ENCODE results near the gene STAT5B.

STAT5B gene

DNA sequence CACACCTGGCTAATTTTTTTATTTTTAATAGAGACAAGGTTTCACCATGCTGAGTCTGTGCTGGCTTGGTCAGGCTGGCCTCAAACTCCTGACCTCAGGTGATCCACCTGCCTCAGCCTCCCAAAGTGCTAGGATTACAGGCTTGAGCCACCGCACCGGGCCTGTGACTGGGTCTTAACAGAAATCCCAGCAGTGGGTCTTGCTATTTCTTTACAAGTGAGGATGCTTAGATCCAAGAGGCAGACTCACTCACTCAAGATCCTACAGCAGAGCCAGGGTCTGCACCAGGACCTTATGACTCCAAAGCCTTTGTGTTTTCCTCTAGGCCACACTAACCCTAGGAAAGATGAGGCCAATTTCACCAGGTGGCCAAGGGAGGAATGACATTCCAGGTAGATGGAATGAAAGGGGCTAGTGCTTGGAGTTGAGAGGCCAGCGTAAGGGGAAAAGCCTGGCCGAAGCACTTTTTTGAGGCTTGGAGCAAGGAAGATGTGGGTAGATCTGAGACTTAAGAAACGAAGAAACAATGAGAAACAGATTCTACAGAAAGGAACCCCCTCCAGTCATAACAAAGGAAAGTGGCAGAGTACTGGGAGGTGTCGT, 6.4 kb upstream of the STAT5B start:
- Histone ChIP-seq H4K8ac (ENCODE audit: low read length) (no peak overlapping the region), H2BK120ac (ENCODE audit: low read depth, low read length) (no peak overlapping the region), H2AK5ac (ENCODE audit: low read length, severe bottlenecking) (no peak overlapping the region), H3K79me1 (replicated peaks; ENCODE audit: low read length, poor library complexity, severe bottlenecking) (no peaks in the 10 kb centered on the region), H2AFZ (ENCODE audit: low read depth, low read length) (no peak overlapping the region), H3K4me2 (ENCODE audit: low read length, poor library complexity, severe bottlenecking) (no peak overlapping the region), H3K27ac (ENCODE audit: low read length, poor library complexity, severe bottlenecking) (no peak overlapping the region), H3K14ac (ENCODE audit: low read length in 2 of 2) (no peak overlapping the region), H3K4me1 (ENCODE audit: control insufficient read depth, insufficient read depth, low read depth, low read length) (peaks cover 4% of the 10 kb centered on the region), H3K4ac (ENCODE audit: low read depth in 1 of 2, low read length in 2 of 2) (no peak overlapping the region), H3K9ac (ENCODE audit: low read length) (no peak overlapping the region), H2BK5ac (ENCODE audit: low read depth, low read length, poor library complexity, severe bottlenecking) (no peak overlapping the region), H3K27me3 (ENCODE audit: control insufficient read depth in 1 of 2, insufficient read depth in 1 of 2, low read length in 2 of 2) (no peaks in the 10 kb centered on the region), H3K36me3 (ENCODE audit: control insufficient read depth in 1 of 2, insufficient read depth in 2 of 2, low read depth in 1 of 2, low read length in 2 of 2) (peaks cover 0 to 3% of the 10 kb centered on the region in 2 experiments), H4K91ac (ENCODE audit: low read length) (no peak overlapping the region), H3K18ac (ENCODE audit: low read depth in 1 of 2, low read length in 2 of 2) (no peak overlapping the region), H2BK15ac (ENCODE audit: low read depth, poor library complexity, severe bottlenecking) (no peak overlapping the region), H3K4me3 (ENCODE audit: insufficient read depth in 1 of 2, low read depth in 1 of 2, low read length in 2 of 2) (no peak overlapping the region), H3K9me3 (ENCODE audit: control insufficient read depth, low read length) (no peaks in the 10 kb centered on the region), H3K23ac (ENCODE audit: low read length in 2 of 2) (no peak overlapping the region), H2BK12ac (ENCODE audit: low read length in 2 of 2) (no peak overlapping the region)
- 95% methylated on average over 4 of the region's 6 CpGs for WGBS
- no peak for DNase-seq

GRCh38 chr17:42281571-42282096, 5.4 kb upstream of the STAT5B start:
- WGBS = 80% methylated on average over 4 of the region's 7 CpGs
- H3K27me3 ChIP-seq (ENCODE audit: control insufficient read depth in 1 of 2, insufficient read depth in 1 of 2, low read length in 2 of 2) = no peaks in the 10 kb centered on the region

DNA sequence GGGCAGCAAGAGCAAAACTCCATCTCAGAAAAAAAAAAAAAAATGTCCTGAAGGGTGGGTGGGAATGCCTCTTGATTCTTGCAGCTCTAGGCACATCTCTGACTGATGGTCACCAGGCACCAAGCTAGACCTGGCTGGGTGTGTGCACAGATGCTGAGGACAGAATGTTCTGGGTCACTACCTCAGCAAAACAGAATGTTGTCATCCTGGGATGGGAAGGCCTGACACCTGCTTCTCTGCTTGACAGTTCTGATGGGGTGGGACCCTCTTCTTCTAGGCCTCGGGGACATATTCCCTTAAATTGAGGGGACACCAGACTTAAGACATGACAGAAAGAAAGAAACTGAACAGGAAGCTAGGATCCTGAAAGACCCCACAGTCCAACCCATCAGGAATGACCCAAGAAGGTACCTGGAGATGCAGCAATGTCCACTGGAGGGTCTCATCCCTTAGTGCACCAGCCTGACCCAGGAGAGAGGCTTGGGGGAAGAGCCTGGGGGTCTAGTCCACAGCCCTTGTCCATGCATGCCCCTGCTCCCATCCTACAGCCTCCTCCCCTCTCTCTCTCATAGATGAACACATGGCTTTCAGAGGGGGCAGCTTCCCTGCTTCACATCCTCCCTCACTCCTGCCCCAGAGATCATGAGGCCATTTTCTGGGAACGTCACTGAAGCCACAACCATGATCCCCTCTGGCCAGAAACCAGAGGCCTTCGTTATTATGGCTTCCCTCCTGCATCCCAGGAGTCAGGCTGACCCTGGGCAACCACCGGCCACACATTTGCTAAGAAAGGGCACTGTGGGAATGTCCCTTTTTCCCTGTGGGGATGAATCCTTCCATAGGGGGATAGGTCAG, 3.8 kb upstream of the STAT5B start:
- WGBS = 86% methylated on average over 4 of the region's 4 CpGs
- no peak overlapping the region for H2BK15ac ChIP-seq (ENCODE audit: low read depth, poor library complexity, severe bottlenecking)
- H2BK12ac ChIP-seq (ENCODE audit: low read length in 2 of 2) = no peak overlapping the region
- no peak overlapping the region for H2AFZ ChIP-seq (ENCODE audit: low read depth, low read length)
- no peak overlapping the region for H4K91ac ChIP-seq (ENCODE audit: low read length)
- no peak overlapping the region for H3K4ac ChIP-seq (ENCODE audit: low read depth in 1 of 2, low read length in 2 of 2)
- H3K18ac ChIP-seq (ENCODE audit: low read depth in 1 of 2, low read length in 2 of 2) = no peak overlapping the region
- no peaks in the 10 kb centered on the region for H3K9me3 ChIP-seq (ENCODE audit: control insufficient read depth, low read length)
- no peak overlapping the region for H3K4me2 ChIP-seq (ENCODE audit: low read length, poor library complexity, severe bottlenecking)
- no peak overlapping the region for H2BK120ac ChIP-seq (ENCODE audit: low read depth, low read length)
- H4K8ac ChIP-seq (ENCODE audit: low read length) = no peak overlapping the region
- peak overlapping the region in 1 of 2 experiments; percentile 84 for H3K23ac ChIP-seq (ENCODE audit: low read length in 2 of 2)
- no peak overlapping the region for H3K9ac ChIP-seq (ENCODE audit: low read length)
- H3K14ac ChIP-seq (ENCODE audit: low read length in 2 of 2) = peak overlapping the region in 1 of 2 experiments; percentile 51
- no peak overlapping the region for H3K27ac ChIP-seq (ENCODE audit: low read length, poor library complexity, severe bottlenecking)
- DNase-seq = no peak
- no peaks in the 10 kb centered on the region for H3K27me3 ChIP-seq (ENCODE audit: control insufficient read depth in 1 of 2, insufficient read depth in 1 of 2, low read length in 2 of 2)
- peaks cover 5% of the 10 kb centered on the region for H3K79me1 ChIP-seq (replicated peaks; ENCODE audit: low read length, poor library complexity, severe bottlenecking)
- H2BK5ac ChIP-seq (ENCODE audit: low read depth, low read length, poor library complexity, severe bottlenecking) = no peak overlapping the region
- peaks cover 10% of the 10 kb centered on the region for H3K4me1 ChIP-seq (ENCODE audit: control insufficient read depth, insufficient read depth, low read depth, low read length)
- H3K36me3 ChIP-seq (ENCODE audit: control insufficient read depth in 1 of 2, insufficient read depth in 2 of 2, low read depth in 1 of 2, low read length in 2 of 2) = peaks cover 0 to 3% of the 10 kb centered on the region in 2 experiments
- no peak overlapping the region for H3K4me3 ChIP-seq (ENCODE audit: insufficient read depth in 1 of 2, low read depth in 1 of 2, low read length in 2 of 2)
- H2AK5ac ChIP-seq (ENCODE audit: low read length, severe bottlenecking) = no peak overlapping the region

More at GRCh38 chr17:42281571-42282096, 5.4 kb upstream of the STAT5B start:
- no peak overlapping the region for H2BK120ac ChIP-seq (ENCODE audit: low read depth, low read length)
- H2AFZ ChIP-seq (ENCODE audit: low read depth, low read length) = no peak overlapping the region
- no peak overlapping the region for H3K27ac ChIP-seq (ENCODE audit: low read length, poor library complexity, severe bottlenecking)
- no peak overlapping the region for H3K4me3 ChIP-seq (ENCODE audit: insufficient read depth in 1 of 2, low read depth in 1 of 2, low read length in 2 of 2)
- DNase-seq = no peak
- no peak overlapping the region for H2BK12ac ChIP-seq (ENCODE audit: low read length in 2 of 2)
- H3K4me2 ChIP-seq (ENCODE audit: low read length, poor library complexity, severe bottlenecking) = no peak overlapping the region
- H3K36me3 ChIP-seq (ENCODE audit: control insufficient read depth in 1 of 2, insufficient read depth in 2 of 2, low read depth in 1 of 2, low read length in 2 of 2) = peaks cover 0 to 3% of the 10 kb centered on the region in 2 experiments
- H2BK5ac ChIP-seq (ENCODE audit: low read depth, low read length, poor library complexity, severe bottlenecking) = no peak overlapping the region
- H3K9ac ChIP-seq (ENCODE audit: low read length) = no peak overlapping the region
- H3K4ac ChIP-seq (ENCODE audit: low read depth in 1 of 2, low read length in 2 of 2) = peak overlapping the region in 1 of 2 experiments; percentile 47
- H3K14ac ChIP-seq (ENCODE audit: low read length in 2 of 2) = no peak overlapping the region
- H2BK15ac ChIP-seq (ENCODE audit: low read depth, poor library complexity, severe bottlenecking) = no peak overlapping the region
- no peak overlapping the region for H3K18ac ChIP-seq (ENCODE audit: low read depth in 1 of 2, low read length in 2 of 2)
- no peak overlapping the region for H3K23ac ChIP-seq (ENCODE audit: low read length in 2 of 2)
- H4K91ac ChIP-seq (ENCODE audit: low read length) = no peak overlapping the region
- H3K4me1 ChIP-seq (ENCODE audit: control insufficient read depth, insufficient read depth, low read depth, low read length) = peaks cover 8% of the 10 kb centered on the region
- H4K8ac ChIP-seq (ENCODE audit: low read length) = no peak overlapping the region
- no peaks in the 10 kb centered on the region for H3K79me1 ChIP-seq (replicated peaks; ENCODE audit: low read length, poor library complexity, severe bottlenecking)
- H2AK5ac ChIP-seq (ENCODE audit: low read length, severe bottlenecking) = no peak overlapping the region
- H3K9me3 ChIP-seq (ENCODE audit: control insufficient read depth, low read length) = no peaks in the 10 kb centered on the region

GRCh38 chr17:42277342-42277712, 1.1 kb upstream of the STAT5B start:
- Histone ChIP-seq H2BK120ac (ENCODE audit: low read depth, low read length) (no peak overlapping the region), H3K9ac (ENCODE audit: low read length) (no peak overlapping the region), H2BK5ac (ENCODE audit: low read depth, low read length, poor library complexity, severe bottlenecking) (peak overlapping the region; percentile 40), H2AK5ac (ENCODE audit: low read length, severe bottlenecking) (no peak overlapping the region), H3K27ac (ENCODE audit: low read length, poor library complexity, severe bottlenecking) (no peak overlapping the region), H3K36me3 (ENCODE audit: control insufficient read depth in 1 of 2, insufficient read depth in 2 of 2, low read depth in 1 of 2, low read length in 2 of 2) (no peaks in the 10 kb centered on the region), H3K4ac (ENCODE audit: low read depth in 1 of 2, low read length in 2 of 2) (no peak overlapping the region), H3K4me1 (ENCODE audit: control insufficient read depth, insufficient read depth, low read depth, low read length) (peaks cover 10% of the 10 kb centered on the region), H2BK15ac (ENCODE audit: low read depth, poor library complexity, severe bottlenecking) (no peak overlapping the region), H3K9me3 (ENCODE audit: control insufficient read depth, low read length) (no peaks in the 10 kb centered on the region), H4K91ac (ENCODE audit: low read length) (no peak overlapping the region), H3K23ac (ENCODE audit: low read length in 2 of 2) (no peak overlapping the region), H4K8ac (ENCODE audit: low read length) (no peak overlapping the region), H3K27me3 (ENCODE audit: control insufficient read depth in 1 of 2, insufficient read depth in 1 of 2, low read length in 2 of 2) (no peaks in the 10 kb centered on the region), H2BK12ac (ENCODE audit: low read length in 2 of 2) (no peak overlapping the region), H3K79me1 (replicated peaks; ENCODE audit: low read length, poor library complexity, severe bottlenecking) (peaks cover 6% of the 10 kb centered on the region), H3K14ac (ENCODE audit: low read length in 2 of 2) (no peak overlapping the region), H2AFZ (ENCODE audit: low read depth, low read length) (no peak overlapping the region), H3K18ac (ENCODE audit: low read depth in 1 of 2, low read length in 2 of 2) (no peak overlapping the region), H3K4me3 (ENCODE audit: insufficient read depth in 1 of 2, low read depth in 1 of 2, low read length in 2 of 2) (no peak overlapping the region), H3K4me2 (ENCODE audit: low read length, poor library complexity, severe bottlenecking) (peak overlapping the region; percentile 100)
- 50% methylated on average over 6 of the region's 6 CpGs for WGBS
- DNase-seq = no peak
